NCI-H2107 (cell line): Measurements from ENCODE around the gene CD46.

Experiments
- DNase-seq: peaks from one replicate; lab custom pipeline; 2025; lab: John Stamatoyannopoulos, UW

Gene CD46

DNA sequence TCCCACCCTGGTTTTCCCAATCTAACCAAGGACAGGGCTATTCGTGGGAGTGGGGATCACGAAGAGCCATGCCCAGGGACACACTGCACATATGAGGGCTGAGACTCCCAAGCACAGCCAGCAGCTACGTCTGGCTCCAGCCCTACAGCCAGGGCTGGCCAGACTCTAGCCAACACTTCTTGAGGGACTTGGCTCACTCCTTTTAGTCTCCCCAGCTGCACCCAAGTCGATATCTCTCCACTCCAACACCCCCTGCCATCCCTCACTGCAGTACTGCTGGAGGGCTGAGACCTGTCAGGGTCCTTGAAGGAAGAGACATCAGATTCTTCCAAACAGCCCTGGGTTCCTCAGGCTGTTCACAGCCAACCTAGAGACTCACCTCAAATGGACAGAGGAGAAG lies 62.6 kb downstream of the CD46 start:
- DNase-seq, result no peak

GRCh38 chr1:207815466-207815865 lies 63.6 kb downstream of the CD46 start:
- DNase-seq, result no peak

GRCh38 chr1:207815913-207816291 lies 64.0 kb downstream of the CD46 start:
- DNase-seq, result no peak

- no peak for DNase-seq
Observed at GRCh38 chr1:207817166-207817565, 65.3 kb downstream of the CD46 start.

DNA sequence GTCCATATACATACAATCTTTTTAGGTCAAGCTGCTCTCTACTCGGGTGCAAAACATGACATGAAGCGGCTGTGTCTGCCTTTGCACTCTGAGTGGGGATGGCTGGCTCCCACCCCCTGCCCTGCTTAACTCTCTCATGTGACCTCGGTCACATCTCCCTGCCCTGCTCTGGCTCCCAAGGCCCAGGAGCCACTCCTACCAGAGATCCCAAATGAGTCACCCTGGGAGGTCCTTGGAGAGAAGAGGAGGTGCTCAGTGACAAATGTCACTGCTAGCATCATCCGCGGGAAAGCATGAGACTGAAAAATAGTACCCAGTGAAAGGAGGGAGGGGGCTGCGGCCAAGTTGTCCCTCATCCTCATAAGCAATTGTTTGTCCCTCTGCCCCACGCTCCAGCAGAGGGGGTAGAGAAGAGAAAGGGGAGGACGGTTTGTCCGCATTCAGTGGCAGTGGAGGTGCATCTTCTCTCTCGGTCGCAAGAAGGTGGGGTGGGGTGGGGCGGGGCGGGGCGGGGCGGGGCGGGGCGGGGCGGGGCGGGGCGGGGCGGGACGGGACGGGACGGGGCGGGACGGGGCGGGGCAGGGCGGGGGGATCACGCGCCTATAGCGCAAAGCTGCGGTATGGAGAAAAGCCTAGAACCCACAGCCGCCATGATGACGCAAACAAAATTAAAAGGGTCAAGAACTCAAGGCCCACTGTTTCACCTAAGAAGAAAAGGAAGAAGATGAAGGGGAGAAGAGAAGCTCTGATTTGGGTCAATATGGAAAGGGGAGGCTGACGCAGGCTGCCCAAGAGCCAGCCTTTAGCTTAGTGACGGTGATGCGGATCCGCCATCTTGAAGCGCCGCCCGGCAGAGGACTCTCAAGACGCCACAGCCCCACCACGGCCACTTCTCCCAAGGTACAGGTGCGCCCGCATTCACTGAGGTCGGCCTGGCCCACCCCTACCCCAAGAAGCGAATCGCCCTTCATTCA lies 66.2 kb downstream of the CD46 start:
- DNase-seq, result no peak

GRCh38 chr1:207818971-207819451 lies 67.2 kb downstream of the CD46 start:
- DNase-seq, result no peak

DNA sequence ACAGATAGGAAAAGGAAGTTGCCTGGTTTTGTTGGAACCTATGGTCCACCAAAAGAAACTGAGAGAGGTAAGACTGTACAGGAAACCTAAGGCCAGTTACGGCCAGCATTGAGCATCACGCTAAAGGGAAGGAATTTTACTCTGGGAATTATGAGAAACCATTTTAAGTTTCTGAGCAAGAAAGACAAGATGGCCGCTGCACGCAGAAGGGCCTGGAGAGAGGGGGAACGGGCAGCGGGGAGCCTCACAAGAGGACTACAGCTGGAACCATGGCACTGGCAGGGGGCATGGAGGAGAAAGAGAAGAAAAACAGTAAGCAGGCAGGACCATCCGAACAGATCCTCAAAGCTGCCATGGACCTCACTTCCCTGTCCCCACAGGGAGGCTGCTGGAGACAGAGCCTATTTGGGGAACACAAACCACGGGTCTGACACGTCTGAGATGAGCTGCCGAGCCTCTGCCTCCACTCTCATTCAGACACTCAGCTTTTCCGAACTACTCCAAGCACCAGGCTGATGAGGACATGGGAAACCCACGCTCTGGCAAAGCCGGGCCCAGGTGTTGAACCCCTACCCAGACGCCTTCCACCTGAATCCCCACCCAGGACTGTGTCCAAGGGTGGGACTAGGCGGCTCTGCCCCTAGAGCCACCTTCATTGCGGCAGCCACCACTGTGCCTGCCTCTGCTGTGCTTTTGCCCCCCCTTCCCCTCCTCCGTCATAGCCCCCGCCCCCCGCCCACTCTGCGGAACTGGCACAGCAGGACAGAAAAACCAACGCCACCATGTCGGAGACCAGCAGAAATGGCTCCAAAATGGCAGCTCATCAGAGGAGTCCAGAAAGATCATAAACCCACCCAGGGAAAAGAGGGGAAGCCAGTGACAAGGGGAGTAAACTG lies 69.0 kb downstream of the CD46 start:
- no peak for DNase-seq

DNA sequence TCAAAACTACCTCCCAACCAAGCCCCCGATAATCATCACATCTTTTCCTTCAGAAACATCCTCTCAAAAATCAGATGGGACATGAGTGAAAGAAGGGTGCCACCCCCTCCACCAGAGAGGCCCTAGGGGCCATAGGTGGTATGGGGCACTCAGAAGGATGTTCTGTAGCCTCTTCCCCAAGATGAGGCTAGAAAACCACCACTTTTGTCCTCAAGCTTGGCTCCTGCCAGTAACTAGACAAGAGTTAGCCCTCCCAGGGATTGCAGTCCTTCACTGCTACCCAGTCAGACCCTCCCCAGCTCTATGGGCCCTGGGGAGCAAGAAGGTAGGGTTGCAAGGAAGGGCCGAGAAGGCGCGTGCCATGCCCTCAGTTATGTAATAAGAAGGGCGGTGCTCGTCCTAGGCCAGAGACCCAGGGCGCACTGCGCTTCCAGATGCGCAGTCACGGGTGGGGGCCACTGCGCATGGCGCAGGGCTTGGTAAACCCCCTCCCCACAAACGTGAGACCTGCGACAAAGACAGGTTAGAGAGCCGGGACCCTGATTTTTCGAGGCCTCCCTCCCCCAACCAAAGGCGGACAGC lies 69.7 kb downstream of the CD46 start:
- DNase-seq, result no peak

GRCh38 chr1:207822124-207822601 lies 70.3 kb downstream of the CD46 start:
- no peak for DNase-seq

GRCh38 chr1:207822602-207823451 lies 71.0 kb downstream of the CD46 start:
- no peak for DNase-seq

GRCh38 chr1:207823531-207823879 lies 71.7 kb downstream of the CD46 start:
- no peak for DNase-seq

DNA sequence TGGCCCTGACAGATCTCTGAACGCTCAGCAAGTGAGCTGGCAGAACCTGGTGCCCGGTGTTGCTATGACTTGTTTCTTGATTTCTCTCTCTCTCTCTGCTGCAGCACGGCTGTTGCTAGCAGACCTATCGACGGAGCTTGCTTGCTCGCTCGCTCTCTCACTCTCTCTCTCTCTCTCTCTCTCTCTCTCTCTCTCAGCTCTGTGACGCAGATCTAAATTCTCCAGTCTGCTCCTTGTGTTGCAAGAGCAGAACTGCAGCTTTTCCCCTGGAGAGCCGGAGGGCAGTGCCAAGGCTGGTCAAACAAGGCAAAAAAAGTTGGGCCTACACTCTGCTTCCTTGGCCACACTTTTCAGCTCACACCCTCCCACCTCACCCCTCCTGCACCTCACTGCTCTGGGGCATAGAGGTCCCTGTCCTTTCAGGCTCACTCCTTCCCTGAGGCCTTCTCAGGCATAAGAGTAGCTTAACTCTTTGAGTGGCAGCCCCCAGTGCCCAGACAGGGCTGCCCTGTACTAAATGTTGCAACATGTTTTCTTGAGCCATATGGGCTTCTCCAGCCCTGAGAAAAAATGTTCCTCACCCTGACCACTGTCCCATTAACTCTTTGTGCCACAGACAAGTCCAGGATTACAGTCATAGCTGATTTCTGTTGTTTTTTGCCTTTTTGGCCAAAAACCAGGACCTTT lies 72.2 kb downstream of the CD46 start:
- DNase-seq, result no peak

DNA sequence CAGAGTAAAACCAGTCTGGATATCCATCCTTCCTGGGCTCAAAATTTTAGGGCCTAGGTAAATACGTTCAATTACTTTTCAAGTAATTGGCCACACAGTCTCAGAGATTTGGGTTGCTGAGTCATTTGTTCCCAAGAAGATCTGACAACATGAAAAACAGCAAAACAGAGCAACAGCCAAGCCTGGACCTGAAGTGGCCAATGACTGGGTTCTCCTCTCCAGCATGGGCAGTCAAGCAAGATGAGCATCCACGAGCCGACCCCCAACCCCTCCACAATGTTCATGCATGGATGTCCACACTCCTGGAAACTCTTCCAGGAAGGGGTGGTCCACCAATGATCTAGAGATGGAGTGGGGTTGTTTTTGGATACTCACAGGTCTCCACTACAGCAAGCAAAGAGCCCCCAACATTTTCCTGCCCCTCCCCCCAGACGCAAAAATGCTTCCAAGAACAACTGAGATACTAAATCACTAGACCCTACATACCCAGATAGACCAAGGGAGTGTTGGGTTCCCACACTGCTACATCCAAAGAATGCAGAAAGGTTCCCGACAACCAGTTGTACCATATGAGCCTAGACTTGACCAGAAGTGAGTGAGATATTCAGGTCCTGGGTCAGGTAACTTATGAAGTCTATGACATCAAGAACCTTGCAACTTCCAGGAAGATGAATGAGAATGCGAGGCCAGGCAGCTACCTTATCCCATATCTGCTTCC lies 73.0 kb downstream of the CD46 start:
- no peak for DNase-seq

DNA sequence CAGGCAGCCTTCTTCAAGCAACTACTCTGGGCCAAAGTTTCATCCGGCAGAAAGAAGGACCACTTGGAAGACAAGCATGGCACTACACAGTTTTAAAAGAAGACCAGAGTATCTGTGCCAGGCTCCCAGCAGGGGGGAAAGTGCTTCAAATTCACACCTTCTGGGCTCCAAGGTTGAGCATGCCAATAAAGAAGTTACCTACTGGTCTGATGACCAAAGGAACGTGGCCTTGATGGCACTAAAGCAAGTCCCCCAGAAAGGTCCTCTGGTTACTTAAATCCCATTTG lies 73.5 kb downstream of the CD46 start:
- DNase-seq, result no peak

GRCh38 chr1:207825719-207826556 lies 74.1 kb downstream of the CD46 start:
- DNase-seq, result no peak

- DNase-seq, result no peak
Observed at GRCh38 chr1:207826557-207827487, 75.0 kb downstream of the CD46 start.

DNA sequence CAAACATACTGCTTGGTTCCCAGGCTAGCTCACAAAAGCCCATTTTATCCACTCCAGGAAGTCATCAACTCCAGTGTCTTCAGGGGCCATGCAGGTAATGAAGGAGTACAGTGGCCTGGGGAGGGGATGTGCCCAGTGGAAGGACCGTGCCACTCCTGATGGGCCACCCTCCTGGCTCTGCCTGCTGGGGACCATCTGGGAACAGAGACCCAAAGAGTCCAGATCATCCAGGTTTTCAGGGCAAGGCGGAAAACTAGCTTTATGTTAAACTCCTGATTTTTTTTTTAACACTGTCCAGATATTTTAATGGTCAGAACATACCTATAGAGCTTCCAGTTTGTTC lies 75.6 kb downstream of the CD46 start:
- no peak for DNase-seq

DNA sequence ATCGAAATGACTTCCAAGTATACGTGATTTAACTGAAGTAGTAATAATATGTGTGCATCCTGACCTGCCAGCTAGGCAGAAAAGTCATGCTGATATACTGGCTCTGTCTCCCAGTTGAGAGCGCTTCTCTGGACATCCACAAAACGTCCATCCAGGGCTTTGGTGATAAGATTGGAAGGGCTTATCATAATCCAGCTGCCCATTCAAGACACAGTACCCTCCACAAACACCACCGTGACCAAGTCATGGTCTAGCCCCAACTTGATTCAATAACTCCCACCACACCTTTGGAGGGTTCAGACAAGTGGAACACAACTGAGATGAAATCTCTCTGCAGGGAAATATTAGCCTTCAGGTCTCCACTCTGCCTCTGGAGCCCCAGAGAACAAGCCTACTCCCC lies 76.2 kb downstream of the CD46 start:
- DNase-seq, result no peak
